Testis (tissue), 2 donors: ENCODE measurements around the gene DOCK11.

Experiments
- POLR2A ChIP-seq: fragments of 450-650 bp; IDR thresholded peaks from one replicate; pipeline ENCODE4 v1.6.1; 2017; ENCODE audit warnings: antibody characterized with exemption, mild to moderate bottlenecking, moderate library complexity
- TF ChIP-seq, protein P1 (sequence below), 3 experiments: fragments of 450-650 bp in 2 of 3; fragments of 200-600 bp in 1 of 3; sonication (generic) in 1 of 3; IDR thresholded peaks; one replicate each; pipeline ENCODE4 v1.5.1; 2016 to 2019; ENCODE audit warnings: antibody characterized with exemption in 3 of 3, mild to moderate bottlenecking in 2 of 3, moderate library complexity in 1 of 3

DNA sequence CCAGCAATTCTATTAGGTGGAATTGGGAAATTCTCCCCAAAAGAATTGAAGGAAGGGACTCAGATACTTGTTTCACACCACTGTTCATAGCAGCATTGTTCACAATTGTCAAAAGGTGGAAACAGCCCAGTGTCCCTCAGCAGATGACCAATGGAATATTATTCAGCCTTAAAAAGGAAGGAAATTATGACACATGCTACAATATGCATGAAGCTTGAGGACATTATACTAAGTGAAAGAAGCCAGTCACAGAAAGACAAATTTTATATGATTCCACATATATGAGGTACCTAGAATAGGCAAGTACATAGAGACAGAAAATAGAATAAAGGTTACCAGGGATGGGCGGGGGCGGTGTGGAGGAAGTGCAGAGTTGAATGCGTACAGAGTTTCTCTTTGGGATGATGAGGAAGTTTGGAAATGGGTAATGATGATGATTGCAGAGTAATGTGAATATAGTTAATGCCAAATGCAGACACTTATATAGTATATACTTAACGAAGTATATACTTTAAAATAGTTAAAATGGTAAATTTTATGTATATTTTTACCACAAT lies 29.6 kb downstream of the DOCK11 start:
- TF ChIP-seq POLR2A, result no peak
- TF ChIP-seq, protein P1, sequence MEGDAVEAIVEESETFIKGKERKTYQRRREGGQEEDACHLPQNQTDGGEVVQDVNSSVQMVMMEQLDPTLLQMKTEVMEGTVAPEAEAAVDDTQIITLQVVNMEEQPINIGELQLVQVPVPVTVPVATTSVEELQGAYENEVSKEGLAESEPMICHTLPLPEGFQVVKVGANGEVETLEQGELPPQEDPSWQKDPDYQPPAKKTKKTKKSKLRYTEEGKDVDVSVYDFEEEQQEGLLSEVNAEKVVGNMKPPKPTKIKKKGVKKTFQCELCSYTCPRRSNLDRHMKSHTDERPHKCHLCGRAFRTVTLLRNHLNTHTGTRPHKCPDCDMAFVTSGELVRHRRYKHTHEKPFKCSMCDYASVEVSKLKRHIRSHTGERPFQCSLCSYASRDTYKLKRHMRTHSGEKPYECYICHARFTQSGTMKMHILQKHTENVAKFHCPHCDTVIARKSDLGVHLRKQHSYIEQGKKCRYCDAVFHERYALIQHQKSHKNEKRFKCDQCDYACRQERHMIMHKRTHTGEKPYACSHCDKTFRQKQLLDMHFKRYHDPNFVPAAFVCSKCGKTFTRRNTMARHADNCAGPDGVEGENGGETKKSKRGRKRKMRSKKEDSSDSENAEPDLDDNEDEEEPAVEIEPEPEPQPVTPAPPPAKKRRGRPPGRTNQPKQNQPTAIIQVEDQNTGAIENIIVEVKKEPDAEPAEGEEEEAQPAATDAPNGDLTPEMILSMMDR (IDR thresholded peaks at IDR 0.05), result no peak
